ENCODE measurements around the gene ACE2. TPM values are rescaled to one million over a fixed set of nuclear protein-coding genes. Genes with fewer than 3 reads are reported as not detected.

The ACE2 gene
- total RNA-seq, 4 donors from 2014 or later = 10.5 to 50.4 (median 32.1) TPM

- Histone ChIP-seq H3K9me3 (no peaks in the 10 kb centered on the region), H3K4me1 (no peaks in the 10 kb centered on the region), H3K4me3 (no peak overlapping the region), H3K27me3 (no peaks in the 10 kb centered on the region), H3K36me3 (no peaks in the 10 kb centered on the region), H3K27ac (no peak overlapping the region)
- intact Hi-C loops (cut with DNase I; ENCODE audit: low total_unique reads) = no loop called here
- in situ Hi-C loops (cut with MboI; ENCODE audit: low pct_ligation_motif_present in 1 of 4, low pct_unique_long_range_greater_than_20kb in 1 of 4, low sequenced_read_pairs in 3 of 4) = no loop called here
- TF ChIP-seq EP300 (IDR thresholded peaks at IDR 0.05; ENCODE audit: low read depth) (no peak), CTCF (IDR thresholded peaks at IDR 0.05) (no peak), POLR2AphosphoS5 (IDR thresholded peaks at IDR 0.05) (no peak), POLR2A (IDR thresholded peaks at IDR 0.05) (no peak)
- DNase-seq = no peak
These were observed 711 bp downstream of the ACE2 start for GRCh38 chrX:15600049-15600448.

GRCh38 chrX:15599461-15599860, 1.3 kb downstream of the ACE2 start:
- H3K4me3 ChIP-seq = no peak overlapping the region
- H3K9me3 ChIP-seq = no peaks in the 10 kb centered on the region
- H3K27me3 ChIP-seq = no peaks in the 10 kb centered on the region
- H3K27ac ChIP-seq = no peak overlapping the region
- no peak for TF ChIP-seq EP300 (IDR thresholded peaks at IDR 0.05; ENCODE audit: low read depth)
- 63% methylated on average over 4 of the region's 4 CpGs; no CpG with 5 or more reads in 1 of the 2 donors for WGBS, 2 donors (ENCODE audit: low coverage in 1 of 2)
- intact Hi-C loops (cut with DNase I; ENCODE audit: low total_unique reads) (no loop called here), in situ Hi-C loops (cut with MboI; ENCODE audit: low pct_ligation_motif_present in 1 of 4, low pct_unique_long_range_greater_than_20kb in 1 of 4, low sequenced_read_pairs in 3 of 4) (no loop called here)
- no peaks in the 10 kb centered on the region for H3K36me3 ChIP-seq
- H3K4me1 ChIP-seq = no peaks in the 10 kb centered on the region
- no peak for DNase-seq

GRCh38 chrX:15598026-15598425, 2.7 kb downstream of the ACE2 start:
- H3K4me1 ChIP-seq = no peaks in the 10 kb centered on the region
- DNase-seq = no peak
- in situ Hi-C loops (cut with MboI; ENCODE audit: low pct_ligation_motif_present in 1 of 4, low pct_unique_long_range_greater_than_20kb in 1 of 4, low sequenced_read_pairs in 3 of 4) = no loop called here
- no peak overlapping the region for H3K27ac ChIP-seq
- H3K36me3 ChIP-seq = no peaks in the 10 kb centered on the region
- no peak overlapping the region for H3K4me3 ChIP-seq
- no peaks in the 10 kb centered on the region for H3K27me3 ChIP-seq
- TF ChIP-seq POLR2A (IDR thresholded peaks at IDR 0.05) = no peak
- TF ChIP-seq CTCF (IDR thresholded peaks at IDR 0.05) = no peak
- no peak for TF ChIP-seq EP300 (IDR thresholded peaks at IDR 0.05; ENCODE audit: low read depth)
- no peak for TF ChIP-seq POLR2AphosphoS5 (IDR thresholded peaks at IDR 0.05)
- no peaks in the 10 kb centered on the region for H3K9me3 ChIP-seq
- 67% methylated on average over 3 of the region's 3 CpGs; no CpG with 5 or more reads in 1 of the 2 donors for WGBS, 2 donors (ENCODE audit: low coverage in 1 of 2)
- intact Hi-C loops (cut with DNase I; ENCODE audit: low total_unique reads) = no loop called here

- TF ChIP-seq POLR2A (IDR thresholded peaks at IDR 0.05) (no peak), POLR2AphosphoS5 (IDR thresholded peaks at IDR 0.05) (no peak), CTCF (IDR thresholded peaks at IDR 0.05) (no peak), EP300 (IDR thresholded peaks at IDR 0.05; ENCODE audit: low read depth) (no peak)
- in situ Hi-C loops (cut with MboI; ENCODE audit: low pct_ligation_motif_present in 1 of 4, low pct_unique_long_range_greater_than_20kb in 1 of 4, low sequenced_read_pairs in 3 of 4) = no loop called here
- H3K27ac ChIP-seq = no peak overlapping the region
These were observed 6.4 kb downstream of the ACE2 start for GRCh38 chrX:15594371-15594770.

More at GRCh38 chrX:15594371-15594770, 6.4 kb downstream of the ACE2 start:
- intact Hi-C loops (cut with DNase I; ENCODE audit: low total_unique reads) = no loop called here
- Histone ChIP-seq H3K36me3 (no peaks in the 10 kb centered on the region), H3K9me3 (no peaks in the 10 kb centered on the region), H3K4me1 (no peaks in the 10 kb centered on the region), H3K4me3 (no peak overlapping the region), H3K27me3 (no peaks in the 10 kb centered on the region)
- 63% methylated on average over 2 of the region's 2 CpGs; no CpG with 5 or more reads in 1 of the 2 donors for WGBS, 2 donors (ENCODE audit: low coverage in 1 of 2)
- no peak for DNase-seq
